OCI-LY1 (cell line): Measurements from ENCODE around the gene KLHL6.

Experiments used
- EZH2 ChIP-seq: fragments of 200-600 bp; sonication (generic), shearing (Covaris generic); IDR thresholded peaks from 2 replicates; pipeline ENCODE4 v1.8.0; 2017; ENCODE audit warnings: borderline replicate concordance, mixed run types, mild to moderate bottlenecking, antibody characterized with exemption, low read length, moderate library complexity, mixed read lengths
- TF ChIP-seq, protein P1 (sequence below): fragments of 200-600 bp; sonication (generic), shearing (Covaris generic); IDR thresholded peaks from 2 replicates; pipeline ENCODE4 v1.5.1; 2017; ENCODE audit warnings: mild to moderate bottlenecking, antibody characterized with exemption, low read length, moderate library complexity, mixed read lengths

DNA sequence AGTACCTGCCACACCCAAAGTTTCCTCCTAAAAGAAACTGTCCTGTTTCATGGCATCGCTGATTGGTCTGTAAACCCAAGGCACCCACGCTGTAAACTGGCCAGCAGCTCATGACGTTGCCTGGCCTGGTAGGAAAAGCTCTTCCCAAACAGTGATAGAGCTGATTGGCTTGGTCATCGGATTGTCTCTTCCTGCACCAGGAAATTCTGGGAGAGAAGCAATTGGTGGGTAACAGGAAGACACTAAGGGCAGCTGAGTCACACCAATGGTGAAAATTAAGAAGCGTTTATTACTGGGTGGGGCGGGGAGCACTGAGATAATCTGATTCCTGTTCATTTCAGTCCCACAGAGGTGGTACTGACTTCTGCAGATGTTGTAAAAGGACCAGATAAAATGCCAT lies 31.0 kb downstream of the KLHL6 start:
- TF ChIP-seq, protein P1, sequence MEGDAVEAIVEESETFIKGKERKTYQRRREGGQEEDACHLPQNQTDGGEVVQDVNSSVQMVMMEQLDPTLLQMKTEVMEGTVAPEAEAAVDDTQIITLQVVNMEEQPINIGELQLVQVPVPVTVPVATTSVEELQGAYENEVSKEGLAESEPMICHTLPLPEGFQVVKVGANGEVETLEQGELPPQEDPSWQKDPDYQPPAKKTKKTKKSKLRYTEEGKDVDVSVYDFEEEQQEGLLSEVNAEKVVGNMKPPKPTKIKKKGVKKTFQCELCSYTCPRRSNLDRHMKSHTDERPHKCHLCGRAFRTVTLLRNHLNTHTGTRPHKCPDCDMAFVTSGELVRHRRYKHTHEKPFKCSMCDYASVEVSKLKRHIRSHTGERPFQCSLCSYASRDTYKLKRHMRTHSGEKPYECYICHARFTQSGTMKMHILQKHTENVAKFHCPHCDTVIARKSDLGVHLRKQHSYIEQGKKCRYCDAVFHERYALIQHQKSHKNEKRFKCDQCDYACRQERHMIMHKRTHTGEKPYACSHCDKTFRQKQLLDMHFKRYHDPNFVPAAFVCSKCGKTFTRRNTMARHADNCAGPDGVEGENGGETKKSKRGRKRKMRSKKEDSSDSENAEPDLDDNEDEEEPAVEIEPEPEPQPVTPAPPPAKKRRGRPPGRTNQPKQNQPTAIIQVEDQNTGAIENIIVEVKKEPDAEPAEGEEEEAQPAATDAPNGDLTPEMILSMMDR, result no peak
- no peak for TF ChIP-seq EZH2
